Endodermal cell (in vitro differentiated cells): ENCODE data around the gene STUB1. TPM values are rescaled to one million over a fixed set of nuclear protein-coding genes. Genes with fewer than 3 reads are reported as not detected.

Experiments
- DNase-seq: peaks from one replicate; pipeline ENCODE4 v3.0.0-alpha.2; 2017
- H3K27ac ChIP-seq: 2 replicates; pipeline ENCODE4 v1.5.1; 2013; ENCODE audit warnings: mild to moderate bottlenecking, low read depth, low read length, moderate library complexity
- H3K27me3 ChIP-seq: 2 replicates; pipeline ENCODE4 v1.6.1; 2013; ENCODE audit warnings: mild to moderate bottlenecking, low read length, moderate library complexity; ENCODE audit not compliant: insufficient read depth, control insufficient read depth, poor library complexity, severe bottlenecking
- H3K36me3 ChIP-seq: 2 replicates; pipeline ENCODE4 v1.7.0; 2013; ENCODE audit warnings: mild to moderate bottlenecking, low read length, moderate library complexity; ENCODE audit not compliant: control insufficient read depth, insufficient read depth
- H3K4me1 ChIP-seq: one replicate; pipeline ENCODE4 v1.7.0; 2013; ENCODE audit warnings: low read length; ENCODE audit not compliant: control insufficient read depth, insufficient read depth
- H3K4me3 ChIP-seq: 2 replicates; pipeline ENCODE4 v1.5.1; 2013; ENCODE audit warnings: mild to moderate bottlenecking, low read length, moderate library complexity
- H3K9ac ChIP-seq: 2 replicates; pipeline ENCODE4 v1.6.1; 2013; ENCODE audit warnings: mild to moderate bottlenecking, low read length, moderate library complexity; ENCODE audit not compliant: poor library complexity, severe bottlenecking; ENCODE audit errors: extremely low read depth
- H3K9me3 ChIP-seq: 2 replicates; pipeline ENCODE4 v1.6.1; 2013; ENCODE audit warnings: mild to moderate bottlenecking, low read length, moderate library complexity; ENCODE audit not compliant: control insufficient read depth
- H3K27ac Mint-ChIP-seq: 2 replicates; pipeline ENCODE4 v1.8.0; 2020; ENCODE audit warnings: mixed read lengths
- H3K27me3 Mint-ChIP-seq: 2 replicates; pipeline ENCODE4 v1.8.0; 2021; ENCODE audit warnings: mild to moderate bottlenecking, mixed read lengths; ENCODE audit not compliant: insufficient read depth
- H3K36me3 Mint-ChIP-seq: 2 replicates; pipeline ENCODE4 v1.8.0; 2020; ENCODE audit warnings: low read depth, mixed read lengths
- H3K4me1 Mint-ChIP-seq: 2 replicates; pipeline ENCODE4 v1.8.0; 2020; ENCODE audit warnings: mixed read lengths
- H3K4me3 Mint-ChIP-seq: 2 replicates; pipeline ENCODE4 v1.8.0; 2020; ENCODE audit warnings: mild to moderate bottlenecking, moderate library complexity, mixed read lengths
- H3K9me3 Mint-ChIP-seq: 2 replicates; pipeline ENCODE4 v1.8.0; 2020; ENCODE audit warnings: mild to moderate bottlenecking, mixed read lengths
- CTCF ChIP-seq: fragments of 200-600 bp; sonication (generic); conservative IDR thresholded peaks from 2 replicates; pipeline ENCODE4 v1.5.0; 2021; ENCODE audit warnings: antibody characterized with exemption, mild to moderate bottlenecking
- WGBS, 2 experiments: methylation state at CpG; one replicate each; pipeline versions ENCODE4 v1.1.5 to v1.1.7; 2013; ENCODE audit warnings: missing lambda C conversion rate in 2 of 2, mixed read lengths in 1 of 2; ENCODE audit not compliant: insufficient coverage in 1 of 2, insufficient read length in 1 of 2; 5-methylcytosine and 5-hydroxymethylcytosine counted together
- total RNA-seq, 2 donors: library from RNA; stranded (reverse); fragmentation: NEBNext Ultra II Directional in 1 of 2; extraction: Animal tissue kit (Norgen Biotek cat#: 25700) in 1 of 2; gene quantifications; 2 replicates in 1 of 2; 3 replicates in 1 of 2; pipeline ENCODE4 v1.2.1, GENCODE V29; 2021

Gene STUB1
- total RNA-seq, 2 donors from 2014 or later: 105 to 124 TPM

GRCh38 chr16:721765-722540, 41.7 kb downstream of the STUB1 start:
- DNase-seq: no peak
- Histone ChIP-seq H3K4me3 (peak overlapping the region; percentile 53), H3K9ac (no peak overlapping the region), H3K27ac (no peak overlapping the region), H3K4me1 (peaks cover 4% of the 10 kb centered on the region), H3K36me3 (no peaks in the 10 kb centered on the region), H3K27me3 (peaks cover 12% of the 10 kb centered on the region), H3K9me3 (no peaks in the 10 kb centered on the region)
- Mint-ChIP-seq H3K4me1 (peaks cover 3% of the 10 kb centered on the region), H3K36me3 (no peaks in the 10 kb centered on the region), H3K4me3 (no peak overlapping the region), H3K27ac (no peak overlapping the region), H3K9me3 (no peaks in the 10 kb centered on the region), H3K27me3 (peaks cover 15% of the 10 kb centered on the region)
- 92 to 95% methylated on average over 39 to 51 of the region's 51 CpGs for WGBS, 2 experiments
- TF ChIP-seq CTCF: no peak

GRCh38 chr16:722835-723633, 42.8 kb downstream of the STUB1 start:
- Histone ChIP-seq H3K27me3 (peaks cover 19% of the 10 kb centered on the region), H3K4me3 (no peak overlapping the region), H3K9ac (no peak overlapping the region), H3K27ac (no peak overlapping the region), H3K9me3 (no peaks in the 10 kb centered on the region), H3K36me3 (no peaks in the 10 kb centered on the region), H3K4me1 (peaks cover 7% of the 10 kb centered on the region)
- no peak for TF ChIP-seq CTCF
- Mint-ChIP-seq H3K4me3 (no peak overlapping the region), H3K27me3 (peaks cover 15% of the 10 kb centered on the region), H3K4me1 (peaks cover 3% of the 10 kb centered on the region), H3K27ac (no peak overlapping the region), H3K36me3 (no peaks in the 10 kb centered on the region), H3K9me3 (no peaks in the 10 kb centered on the region)
- 91 to 97% methylated on average over 6 to 24 of the region's 24 CpGs for WGBS, 2 experiments
- DNase-seq: no peak

GRCh38 chr16:723695-724094, 43.5 kb downstream of the STUB1 start:
- TF ChIP-seq CTCF: no peak
- Mint-ChIP-seq H3K27me3 (peaks cover 15% of the 10 kb centered on the region), H3K4me1 (peaks cover 3% of the 10 kb centered on the region), H3K4me3 (no peak overlapping the region), H3K27ac (no peak overlapping the region), H3K36me3 (no peaks in the 10 kb centered on the region), H3K9me3 (no peaks in the 10 kb centered on the region)
- no peaks in the 10 kb centered on the region for H3K9me3 ChIP-seq
- H3K27me3 ChIP-seq: peaks cover 19% of the 10 kb centered on the region
- 92 to 100% methylated on average over 2 to 9 of the region's 9 CpGs for WGBS, 2 experiments
- H3K9ac ChIP-seq: no peak overlapping the region
- H3K4me3 ChIP-seq: no peak overlapping the region
- peaks cover 7% of the 10 kb centered on the region for H3K4me1 ChIP-seq
- no peak overlapping the region for H3K27ac ChIP-seq
- no peaks in the 10 kb centered on the region for H3K36me3 ChIP-seq
- no peak for DNase-seq
